Measurements from ENCODE around the gene CFAP119.

CFAP119 gene

GRCh38 chr16:30728899-30729672 is 32.8 kb downstream of the CFAP119 start:
- peaks cover 0 to 8% (median 4%) of the 10 kb centered on the region in 4 experiments for H3K4me1 ChIP-seq (ENCODE audit: control extremely low read depth in 1 of 4, control insufficient read depth in 4 of 4, insufficient read depth in 4 of 4, low read length in 3 of 4)
- ChIA-PET POLR2A (no interaction called here), CTCF (interaction anchor here (1.3 kb wide), 1 partner anchor 17 kb away, joined by 3 read pairs; no protein-coding TSS in a partner anchor)
- no peaks in the 10 kb centered on the region for H3K27me3 ChIP-seq (replicated peaks in 2 of 5; ENCODE audit: control insufficient read depth in 4 of 5, insufficient read depth in 5 of 5, low read length in 4 of 5)
- peaks cover 36 to 86% (median 57%) of the 10 kb centered on the region in 4 experiments for H3K36me3 ChIP-seq (ENCODE audit: control insufficient read depth in 4 of 4, insufficient read depth in 4 of 4, low read length in 3 of 4)
- peak overlapping the region in 1 of 2 experiments; percentile 16 for H3K27ac ChIP-seq (ENCODE audit: insufficient read depth in 1 of 2, low read depth in 1 of 2, low read length in 2 of 2, poor library complexity in 1 of 2, severe bottlenecking in 2 of 2)
- 70% methylated on average over 15 of the region's 17 CpGs for WGBS (ENCODE audit: insufficient coverage)
- peak in 2 of 3 donors; percentile 27 to 33 for DNase-seq
- H3K9me3 ChIP-seq (ENCODE audit: control extremely low read depth in 1 of 5, control insufficient read depth in 4 of 5, insufficient read depth in 2 of 5, low read depth in 1 of 5, low read length in 4 of 5), result no peaks in the 10 kb centered on the region
- no peak overlapping the region for H3K4me3 ChIP-seq (ENCODE audit: control insufficient read depth in 1 of 7, extremely low read depth in 1 of 7, insufficient read depth in 4 of 7, low read depth in 2 of 7, low read length in 6 of 7)

- Histone ChIP-seq H3K27ac (ENCODE audit: insufficient read depth in 1 of 2, low read depth in 1 of 2, low read length in 2 of 2, poor library complexity in 1 of 2, severe bottlenecking in 2 of 2) (no peak overlapping the region), H3K9me3 (ENCODE audit: control extremely low read depth in 1 of 5, control insufficient read depth in 4 of 5, insufficient read depth in 2 of 5, low read depth in 1 of 5, low read length in 4 of 5) (no peaks in the 10 kb centered on the region), H3K36me3 (ENCODE audit: control insufficient read depth in 4 of 4, insufficient read depth in 4 of 4, low read length in 3 of 4) (peaks cover 34 to 86% (median 55%) of the 10 kb centered on the region in 4 experiments), H3K4me1 (ENCODE audit: control extremely low read depth in 1 of 4, control insufficient read depth in 4 of 4, insufficient read depth in 4 of 4, low read length in 3 of 4) (peaks cover 0 to 8% (median 4%) of the 10 kb centered on the region in 4 experiments), H3K27me3 (replicated peaks in 2 of 5; ENCODE audit: control insufficient read depth in 4 of 5, insufficient read depth in 5 of 5, low read length in 4 of 5) (no peaks in the 10 kb centered on the region), H3K4me3 (ENCODE audit: control insufficient read depth in 1 of 7, extremely low read depth in 1 of 7, insufficient read depth in 4 of 7, low read depth in 2 of 7, low read length in 6 of 7) (no peak overlapping the region)
- ChIA-PET POLR2A (no interaction called here), CTCF (interaction anchor here (0.8 kb wide), 1 partner anchor 22 kb away, joined by 3 read pairs; no protein-coding TSS in a partner anchor)
- DNase-seq, result no peak
- 100% methylated on average over 2 of the region's 6 CpGs for WGBS (ENCODE audit: insufficient coverage)
These were observed 33.5 kb downstream of the CFAP119 start for GRCh38 chr16:30728321-30728720.

GRCh38 chr16:30725418-30725792 is 36.5 kb downstream of the CFAP119 start:
- WGBS (ENCODE audit: insufficient coverage), result no CpG with 5 or more reads among the region's 3 CpGs
- H3K4me3 ChIP-seq (ENCODE audit: control insufficient read depth in 1 of 7, extremely low read depth in 1 of 7, insufficient read depth in 4 of 7, low read depth in 2 of 7, low read length in 6 of 7), result no peak overlapping the region
- CTCF ChIA-PET, result no interaction called here

GRCh38 chr16:30724641-30725417 is 37.0 kb downstream of the CFAP119 start:
- WGBS (ENCODE audit: insufficient coverage), result 91% methylated on average over 10 of the region's 23 CpGs

More at GRCh38 chr16:30725418-30725792, 36.5 kb downstream of the CFAP119 start:
- no peaks in the 10 kb centered on the region for H3K27me3 ChIP-seq (replicated peaks in 2 of 5; ENCODE audit: control insufficient read depth in 4 of 5, insufficient read depth in 5 of 5, low read length in 4 of 5)
- H3K9me3 ChIP-seq (ENCODE audit: control extremely low read depth in 1 of 5, control insufficient read depth in 4 of 5, insufficient read depth in 2 of 5, low read depth in 1 of 5, low read length in 4 of 5), result no peaks in the 10 kb centered on the region
- peaks cover 0 to 8% (median 4%) of the 10 kb centered on the region in 4 experiments for H3K4me1 ChIP-seq (ENCODE audit: control extremely low read depth in 1 of 4, control insufficient read depth in 4 of 4, insufficient read depth in 4 of 4, low read length in 3 of 4)
- POLR2A ChIA-PET, result interaction anchor here (0.7 kb wide), 1 partner anchor 35 kb away, joined by 3 read pairs; no protein-coding TSS in a partner anchor
- DNase-seq, result no peak
- peaks cover 26 to 87% (median 64%) of the 10 kb centered on the region in 4 experiments for H3K36me3 ChIP-seq (ENCODE audit: control insufficient read depth in 4 of 4, insufficient read depth in 4 of 4, low read length in 3 of 4)
- H3K27ac ChIP-seq (ENCODE audit: insufficient read depth in 1 of 2, low read depth in 1 of 2, low read length in 2 of 2, poor library complexity in 1 of 2, severe bottlenecking in 2 of 2), result peak overlapping the region in 1 of 2 experiments; percentile 55

GRCh38 chr16:30723725-30724355 is 38.0 kb downstream of the CFAP119 start:
- Histone ChIP-seq H3K36me3 (ENCODE audit: control insufficient read depth in 4 of 4, insufficient read depth in 4 of 4, low read length in 3 of 4) (peaks cover 26 to 85% (median 66%) of the 10 kb centered on the region in 4 experiments), H3K27me3 (replicated peaks in 2 of 5; ENCODE audit: control insufficient read depth in 4 of 5, insufficient read depth in 5 of 5, low read length in 4 of 5) (no peaks in the 10 kb centered on the region), H3K9me3 (ENCODE audit: control extremely low read depth in 1 of 5, control insufficient read depth in 4 of 5, insufficient read depth in 2 of 5, low read depth in 1 of 5, low read length in 4 of 5) (no peaks in the 10 kb centered on the region), H3K27ac (ENCODE audit: insufficient read depth in 1 of 2, low read depth in 1 of 2, low read length in 2 of 2, poor library complexity in 1 of 2, severe bottlenecking in 2 of 2) (peak overlapping the region in 1 of 2 experiments; percentile 55), H3K4me1 (ENCODE audit: control extremely low read depth in 1 of 4, control insufficient read depth in 4 of 4, insufficient read depth in 4 of 4, low read length in 3 of 4) (peaks cover 0 to 5% (median 4%) of the 10 kb centered on the region in 4 experiments), H3K4me3 (ENCODE audit: control insufficient read depth in 1 of 7, extremely low read depth in 1 of 7, insufficient read depth in 4 of 7, low read depth in 2 of 7, low read length in 6 of 7) (no peak overlapping the region)
- no peak for DNase-seq
- CTCF ChIA-PET, result interaction anchor here (1.0 to 2.1 kb wide), 7 partner anchors 12 to 218 kb away, joined by 3 to 7 read pairs (median 3); no protein-coding TSS in a partner anchor
- 94% methylated on average over 12 of the region's 12 CpGs for WGBS (ENCODE audit: insufficient coverage)
- POLR2A ChIA-PET, result interaction anchor here (0.6 to 2.1 kb wide), 2 partner anchors 12 to 329 kb away, joined by 3 to 5 read pairs; partner anchors contain the start of gene ZNF48

More at GRCh38 chr16:30724641-30725417, 37.0 kb downstream of the CFAP119 start:
- CTCF ChIA-PET, result interaction anchor here (1.0 to 2.1 kb wide), 5 partner anchors 12 to 217 kb away, joined by 3 to 7 read pairs (median 3); no protein-coding TSS in a partner anchor
- H3K36me3 ChIP-seq (ENCODE audit: control insufficient read depth in 4 of 4, insufficient read depth in 4 of 4, low read length in 3 of 4), result peaks cover 27 to 88% (median 65%) of the 10 kb centered on the region in 4 experiments
- POLR2A ChIA-PET, result interaction anchor here (0.7 kb wide), 1 partner anchor 36 kb away, joined by 3 read pairs; no protein-coding TSS in a partner anchor
- H3K4me1 ChIP-seq (ENCODE audit: control extremely low read depth in 1 of 4, control insufficient read depth in 4 of 4, insufficient read depth in 4 of 4, low read length in 3 of 4), result peaks cover 0 to 8% (median 4%) of the 10 kb centered on the region in 4 experiments
- peak overlapping the region in 1 of 2 experiments; percentile 55 for H3K27ac ChIP-seq (ENCODE audit: insufficient read depth in 1 of 2, low read depth in 1 of 2, low read length in 2 of 2, poor library complexity in 1 of 2, severe bottlenecking in 2 of 2)
- no peaks in the 10 kb centered on the region for H3K9me3 ChIP-seq (ENCODE audit: control extremely low read depth in 1 of 5, control insufficient read depth in 4 of 5, insufficient read depth in 2 of 5, low read depth in 1 of 5, low read length in 4 of 5)
- peak; percentile 17 to 42 (median 40) for DNase-seq
- no peaks in the 10 kb centered on the region for H3K27me3 ChIP-seq (replicated peaks in 2 of 5; ENCODE audit: control insufficient read depth in 4 of 5, insufficient read depth in 5 of 5, low read length in 4 of 5)
- no peak overlapping the region for H3K4me3 ChIP-seq (ENCODE audit: control insufficient read depth in 1 of 7, extremely low read depth in 1 of 7, insufficient read depth in 4 of 7, low read depth in 2 of 7, low read length in 6 of 7)

- DNase-seq, result no peak
- POLR2A ChIA-PET, result interaction anchor here (2.1 kb wide), 1 partner anchor 11 kb away, joined by 5 read pairs; no protein-coding TSS in a partner anchor
- peak overlapping the region in 1 of 2 experiments; percentile 19 for H3K27ac ChIP-seq (ENCODE audit: insufficient read depth in 1 of 2, low read depth in 1 of 2, low read length in 2 of 2, poor library complexity in 1 of 2, severe bottlenecking in 2 of 2)
- peaks cover 26 to 82% (median 66%) of the 10 kb centered on the region in 4 experiments for H3K36me3 ChIP-seq (ENCODE audit: control insufficient read depth in 4 of 4, insufficient read depth in 4 of 4, low read length in 3 of 4)
- no peaks in the 10 kb centered on the region for H3K9me3 ChIP-seq (ENCODE audit: control extremely low read depth in 1 of 5, control insufficient read depth in 4 of 5, insufficient read depth in 2 of 5, low read depth in 1 of 5, low read length in 4 of 5)
- H3K4me3 ChIP-seq (ENCODE audit: control insufficient read depth in 1 of 7, extremely low read depth in 1 of 7, insufficient read depth in 4 of 7, low read depth in 2 of 7, low read length in 6 of 7), result no peak overlapping the region
- peaks cover 0 to 4% (median 3%) of the 10 kb centered on the region in 4 experiments for H3K4me1 ChIP-seq (ENCODE audit: control extremely low read depth in 1 of 4, control insufficient read depth in 4 of 4, insufficient read depth in 4 of 4, low read length in 3 of 4)
- CTCF ChIA-PET, result interaction anchor here (0.8 to 2.1 kb wide), 6 partner anchors 11 to 219 kb away, joined by 3 to 7 read pairs (median 3); partner anchors contain the start of gene SRCAP
- H3K27me3 ChIP-seq (replicated peaks in 2 of 5; ENCODE audit: control insufficient read depth in 4 of 5, insufficient read depth in 5 of 5, low read length in 4 of 5), result no peaks in the 10 kb centered on the region
- WGBS (ENCODE audit: insufficient coverage), result 99% methylated on average over 10 of the region's 10 CpGs
These were observed 38.9 kb downstream of the CFAP119 start for GRCh38 chr16:30722916-30723315.
